K562 (cell line): Measurements from ENCODE around the gene OR2T11. TPM values are rescaled to one million over a fixed set of nuclear protein-coding genes. Genes with fewer than 3 reads are reported as not detected.

Experiments used
- polyA plus RNA-seq, 8 experiments: library from polyadenylated mRNA; depleted of rRNA in 4 of 8; stranded (reverse) in 5 of 8; unstranded in 3 of 8; fragments of >200 nt; fragmentation: Nextera tagmentation in 2 of 8; fragmentation: Illumina TruSeq in 1 of 8; extraction: Ambion mirVana in 2 of 8; extraction: Trizol in 1 of 8; gene quantifications; 2 replicates each; pipeline versions ENCODE4 v1.2.1 to v1.2.3, GENCODE V29; 2011 to 2014; ENCODE audit warnings: inconsistent platforms in 1 of 8, missing spikeins in 1 of 8
- small RNA-seq: library from RNA; depleted of rRNA; stranded (forward); fragments of <200 nt; gene quantifications from one replicate; pipeline ENCODE3, GENCODE V24; 2014
- total RNA-seq, 7 experiments: library from RNA; depleted of rRNA in 6 of 7; stranded (reverse); fragments of >200 nt in 6 of 7; fragmentation: Illumina TruSeq in 2 of 7; extraction: Trizol in 2 of 7; gene quantifications; 2 replicates each; pipeline versions ENCODE4 v1.2.1 to v1.2.3, GENCODE V29; 2011 to 2021; ENCODE audit warnings: low replicate concordance in 1 of 7

The OR2T11 gene
- total and polyA plus RNA-seq, 9 of the 15 experiments (the other 6 are each of a cell fraction or from before 2014, with no cell fraction given) = not detected

Small RNAs within 50 kb of the gene (small RNA-seq; reads per million reads assigned to genes)
- gene RF00019 = not detected

Other genes with a start within 250 kb of the OR2T11 start
Only the 7 nearest of the 15 such genes appear.
- gene OR2T29, start 72.3 kb downstream of the OR2T11 start, total RNA-seq (2014; rRNA removed) = not detected in 2 replicates
- gene OR2T29, start 72.3 kb downstream of the OR2T11 start, total RNA-seq (2014; rRNA removed; fragmentation: Illumina TruSeq; extraction: Trizol) = not detected in 2 replicates
- gene OR2T29, start 72.3 kb downstream of the OR2T11 start, total RNA-seq (2015; rRNA removed; fragmentation: Illumina TruSeq; extraction: Trizol) = not detected in 2 replicates
- not detected in 2 replicates for gene OR2T29, start 72.3 kb downstream of the OR2T11 start, total RNA-seq (2021)
- not detected in 2 replicates for gene OR2T29, start 72.3 kb downstream of the OR2T11 start, polyA plus RNA-seq (2011; rRNA removed)
- gene OR2T29, start 72.3 kb downstream of the OR2T11 start, polyA plus RNA-seq (2014; fragmentation: Illumina TruSeq; extraction: Trizol) = not detected in 2 replicates
- gene OR2T29, start 72.3 kb downstream of the OR2T11 start, polyA plus RNA-seq (2014; fragmentation: Nextera tagmentation; extraction: Ambion mirVana) = not detected
- not detected in 2 replicates for gene OR2T29, start 72.3 kb downstream of the OR2T11 start, polyA plus RNA-seq (2014; rRNA removed)
- gene OR2T34, start 60.3 kb downstream of the OR2T11 start, total RNA-seq (2014; rRNA removed) = not detected in 2 replicates
- gene OR2T34, start 60.3 kb downstream of the OR2T11 start, total RNA-seq (2014; rRNA removed; fragmentation: Illumina TruSeq; extraction: Trizol) = not detected in 2 replicates
- not detected in 2 replicates for gene OR2T34, start 60.3 kb downstream of the OR2T11 start, total RNA-seq (2015; rRNA removed; fragmentation: Illumina TruSeq; extraction: Trizol)
- not detected in 2 replicates for gene OR2T34, start 60.3 kb downstream of the OR2T11 start, total RNA-seq (2021)
- gene OR2T34, start 60.3 kb downstream of the OR2T11 start, polyA plus RNA-seq (2011; rRNA removed) = not detected in 2 replicates
- not detected in 2 replicates for gene OR2T34, start 60.3 kb downstream of the OR2T11 start, polyA plus RNA-seq (2014; fragmentation: Illumina TruSeq; extraction: Trizol)
- not detected for gene OR2T34, start 60.3 kb downstream of the OR2T11 start, polyA plus RNA-seq (2014; fragmentation: Nextera tagmentation; extraction: Ambion mirVana)
- not detected in 2 replicates for gene OR2T34, start 60.3 kb downstream of the OR2T11 start, polyA plus RNA-seq (2014; rRNA removed)
- gene OR2T10, start 37.4 kb downstream of the OR2T11 start, total RNA-seq (2014; rRNA removed) = not detected in 2 replicates
- gene OR2T10, start 37.4 kb downstream of the OR2T11 start, total RNA-seq (2014; rRNA removed; fragmentation: Illumina TruSeq; extraction: Trizol) = not detected in 2 replicates
- gene OR2T10, start 37.4 kb downstream of the OR2T11 start, total RNA-seq (2015; rRNA removed; fragmentation: Illumina TruSeq; extraction: Trizol) = not detected in 2 replicates
- gene OR2T10, start 37.4 kb downstream of the OR2T11 start, total RNA-seq (2021) = not detected in 2 replicates
- gene OR2T10, start 37.4 kb downstream of the OR2T11 start, polyA plus RNA-seq (2011; rRNA removed) = not detected in 2 replicates
- not detected in 2 replicates for gene OR2T10, start 37.4 kb downstream of the OR2T11 start, polyA plus RNA-seq (2014; fragmentation: Illumina TruSeq; extraction: Trizol)
- gene OR2T10, start 37.4 kb downstream of the OR2T11 start, polyA plus RNA-seq (2014; fragmentation: Nextera tagmentation; extraction: Ambion mirVana) = not detected
- not detected in 2 replicates for gene OR2T10, start 37.4 kb downstream of the OR2T11 start, polyA plus RNA-seq (2014; rRNA removed)
- not detected in 2 replicates for gene OR2T35, start 10.2 kb upstream of the OR2T11 start, total RNA-seq (2014; rRNA removed)
- gene OR2T35, start 10.2 kb upstream of the OR2T11 start, total RNA-seq (2014; rRNA removed; fragmentation: Illumina TruSeq; extraction: Trizol) = not detected in 2 replicates
- gene OR2T35, start 10.2 kb upstream of the OR2T11 start, total RNA-seq (2015; rRNA removed; fragmentation: Illumina TruSeq; extraction: Trizol) = not detected in 2 replicates
- gene OR2T35, start 10.2 kb upstream of the OR2T11 start, total RNA-seq (2021) = not detected in 2 replicates
- not detected in 2 replicates for gene OR2T35, start 10.2 kb upstream of the OR2T11 start, polyA plus RNA-seq (2011; rRNA removed)
- not detected in 2 replicates for gene OR2T35, start 10.2 kb upstream of the OR2T11 start, polyA plus RNA-seq (2014; fragmentation: Illumina TruSeq; extraction: Trizol)
- gene OR2T35, start 10.2 kb upstream of the OR2T11 start, polyA plus RNA-seq (2014; fragmentation: Nextera tagmentation; extraction: Ambion mirVana) = not detected
- not detected in 2 replicates for gene OR2T35, start 10.2 kb upstream of the OR2T11 start, polyA plus RNA-seq (2014; rRNA removed)
- gene OR2T27, start 20.4 kb upstream of the OR2T11 start, total RNA-seq (2014; rRNA removed) = not detected in 2 replicates
- gene OR2T27, start 20.4 kb upstream of the OR2T11 start, total RNA-seq (2014; rRNA removed; fragmentation: Illumina TruSeq; extraction: Trizol) = not detected in 2 replicates
- gene OR2T27, start 20.4 kb upstream of the OR2T11 start, total RNA-seq (2015; rRNA removed; fragmentation: Illumina TruSeq; extraction: Trizol) = not detected in 2 replicates
- gene OR2T27, start 20.4 kb upstream of the OR2T11 start, total RNA-seq (2021) = not detected in 2 replicates
- gene OR2T27, start 20.4 kb upstream of the OR2T11 start, polyA plus RNA-seq (2011; rRNA removed) = not detected in 2 replicates
- gene OR2T27, start 20.4 kb upstream of the OR2T11 start, polyA plus RNA-seq (2014; fragmentation: Illumina TruSeq; extraction: Trizol) = not detected in 2 replicates
- not detected for gene OR2T27, start 20.4 kb upstream of the OR2T11 start, polyA plus RNA-seq (2014; fragmentation: Nextera tagmentation; extraction: Ambion mirVana)
- gene OR2T27, start 20.4 kb upstream of the OR2T11 start, polyA plus RNA-seq (2014; rRNA removed) = not detected in 2 replicates
- not detected in 2 replicates for gene OR14I1, start 67.7 kb upstream of the OR2T11 start, total RNA-seq (2014; rRNA removed)
- gene OR14I1, start 67.7 kb upstream of the OR2T11 start, total RNA-seq (2014; rRNA removed; fragmentation: Illumina TruSeq; extraction: Trizol) = not detected in 2 replicates
- not detected in 2 replicates for gene OR14I1, start 67.7 kb upstream of the OR2T11 start, total RNA-seq (2015; rRNA removed; fragmentation: Illumina TruSeq; extraction: Trizol)
- gene OR14I1, start 67.7 kb upstream of the OR2T11 start, total RNA-seq (2021) = not detected in 2 replicates
- gene OR14I1, start 67.7 kb upstream of the OR2T11 start, polyA plus RNA-seq (2011; rRNA removed) = not detected in 2 replicates
- gene OR14I1, start 67.7 kb upstream of the OR2T11 start, polyA plus RNA-seq (2014; fragmentation: Illumina TruSeq; extraction: Trizol) = not detected in 2 replicates
- not detected for gene OR14I1, start 67.7 kb upstream of the OR2T11 start, polyA plus RNA-seq (2014; fragmentation: Nextera tagmentation; extraction: Ambion mirVana)
- gene OR14I1, start 67.7 kb upstream of the OR2T11 start, polyA plus RNA-seq (2014; rRNA removed) = not detected in 2 replicates
- 0.50 and 0.98 TPM in 2 replicates for gene LYPD8, start 120.7 kb upstream of the OR2T11 start, total RNA-seq (2014; rRNA removed)
- gene LYPD8, start 120.7 kb upstream of the OR2T11 start, total RNA-seq (2014; rRNA removed; fragmentation: Illumina TruSeq; extraction: Trizol) = 0.86 and 1.3 TPM in 2 replicates
- gene LYPD8, start 120.7 kb upstream of the OR2T11 start, total RNA-seq (2015; rRNA removed; fragmentation: Illumina TruSeq; extraction: Trizol) = 1.8 and 2.0 TPM in 2 replicates
- 0.87 and 1.0 TPM in 2 replicates for gene LYPD8, start 120.7 kb upstream of the OR2T11 start, total RNA-seq (2021)
- gene LYPD8, start 120.7 kb upstream of the OR2T11 start, polyA plus RNA-seq (2011; rRNA removed) = 0.42 and 0.71 TPM in 2 replicates
- gene LYPD8, start 120.7 kb upstream of the OR2T11 start, polyA plus RNA-seq (2014; fragmentation: Illumina TruSeq; extraction: Trizol) = 1.1 and 1.4 TPM in 2 replicates
- 1 to 10 TPM; 1.3 to 2.1 TPM for gene LYPD8, start 120.7 kb upstream of the OR2T11 start, polyA plus RNA-seq (2014; fragmentation: Nextera tagmentation; extraction: Ambion mirVana)
- 0.71 and 1.4 TPM in 2 replicates for gene LYPD8, start 120.7 kb upstream of the OR2T11 start, polyA plus RNA-seq (2014; rRNA removed)